GM13976 (cell line): Measurements from ENCODE around the gene E2F7.
"Not testable (repeated sequence)": the region's sequence is repeated elsewhere in the genome, so short reads cannot be mapped to it uniquely, and the experiment has no call there.

Experiments
- DNase-seq: peaks from one replicate; pipeline ENCODE4 v3.0.0; 2012; ENCODE audit warnings: low spot score
- CTCF ChIP-seq: IDR thresholded peaks from 2 replicates; pipeline ENCODE4 v1.5.1; 2012; ENCODE audit warnings: borderline replicate concordance, mild to moderate bottlenecking; ENCODE audit not compliant: insufficient read depth; ENCODE audit errors: extremely low read depth, missing control alignments, control extremely low read depth
- in situ Hi-C: fragments of 300-500 bp; cut with MboI; formaldehyde crosslinking; loops from one replicate; pipeline ENCODE4 v1.12.0; 2022; ENCODE audit warnings: low sequenced_read_pairs, mixed read lengths, inconsistent platforms; ENCODE audit not compliant: unreplicated experiment

Gene E2F7

GRCh38 chr12:77082021-77082420 lies 16.7 kb upstream of the E2F7 start:
- in situ Hi-C loops = no loop called here
- DNase-seq = no peak
- no peak for TF ChIP-seq CTCF

DNA sequence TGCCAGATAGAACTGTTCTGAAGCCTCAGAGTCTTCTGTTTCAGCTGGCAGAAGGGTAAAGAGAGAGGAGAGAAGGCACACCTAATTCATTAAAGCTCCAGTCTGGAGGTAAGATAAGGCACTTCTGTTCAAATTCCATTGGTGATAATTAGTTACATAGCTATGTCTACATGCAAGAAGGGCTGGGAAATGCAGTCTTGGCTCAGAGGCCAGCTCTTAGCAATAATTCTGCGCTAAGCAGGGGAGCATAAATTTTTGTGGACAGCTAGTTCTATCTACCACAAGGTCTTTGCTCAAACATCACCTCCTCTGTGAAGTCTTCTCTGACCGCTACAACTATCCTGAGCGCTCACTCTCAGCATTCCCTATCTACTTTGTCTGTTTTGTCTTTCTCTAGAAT lies 14.3 kb upstream of the E2F7 start:
- in situ Hi-C loops = no loop called here
- DNase-seq = no peak
- TF ChIP-seq CTCF = no peak

GRCh38 chr12:77078231-77078630 lies 12.9 kb upstream of the E2F7 start:
- no peak for TF ChIP-seq CTCF
- in situ Hi-C loops = no loop called here
- DNase-seq = no peak

- TF ChIP-seq CTCF = no peak
- no peak for DNase-seq
- in situ Hi-C loops = no loop called here
These were observed 11.5 kb upstream of the E2F7 start for GRCh38 chr12:77076886-77077285.

- DNase-seq, in situ Hi-C loops: not testable (repeated sequence)
These were observed 8.5 kb upstream of the E2F7 start for GRCh38 chr12:77073894-77074293.

GRCh38 chr12:77072833-77073495 lies 7.6 kb upstream of the E2F7 start:
- TF ChIP-seq CTCF = no peak
- in situ Hi-C loops = no loop called here
- no peak for DNase-seq

DNA sequence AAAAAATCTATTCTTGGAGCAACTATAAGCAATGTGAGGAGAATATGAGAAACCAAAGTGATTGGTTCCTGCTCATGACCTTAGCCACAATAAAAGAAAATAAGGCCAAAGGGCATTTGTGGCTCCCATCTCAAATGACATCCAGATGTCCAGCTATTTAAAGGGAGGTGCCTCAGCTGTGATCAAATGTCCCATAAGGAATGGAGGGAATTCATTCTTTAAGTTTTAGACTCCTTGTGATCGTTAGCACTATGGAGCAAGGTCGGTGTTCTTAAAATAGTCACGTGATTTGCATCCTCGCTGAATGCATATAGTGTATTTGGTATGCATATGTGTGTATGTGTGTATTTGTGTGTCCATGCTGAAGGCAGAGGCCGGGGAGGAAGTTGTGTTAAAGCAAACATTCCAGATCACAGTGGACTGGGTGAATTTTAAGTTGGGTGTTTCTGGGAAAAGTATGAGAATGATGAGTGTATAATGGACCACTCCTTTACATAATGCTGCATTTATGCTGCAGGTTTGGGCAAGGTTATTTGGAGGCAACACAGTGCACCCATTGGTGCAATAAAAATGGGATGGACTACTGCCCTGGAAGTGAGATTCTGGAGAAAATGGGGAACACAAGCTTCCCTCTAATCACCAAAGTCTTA lies 5.6 kb upstream of the E2F7 start:
- in situ Hi-C loops = no loop called here
- TF ChIP-seq CTCF = no peak
- no peak for DNase-seq
